ENCODE data around the gene NECTIN1. TPM values are rescaled to one million over a fixed set of nuclear protein-coding genes. Genes with fewer than 3 reads are reported as not detected.
A peak's percentile ranks its signal among the peaks of the same experiment; 100 is the strongest.

The NECTIN1 gene
- total RNA-seq, 6 donors from 2014 or later: 1.4 to 12.6 (median 7.6) TPM

- Histone ChIP-seq H3K4me1 (no peaks in the 10 kb centered on the region), H3K9me3 (no peaks in the 10 kb centered on the region), H3K36me3 (no peaks in the 10 kb centered on the region), H3K27me3 (no peaks in the 10 kb centered on the region), H3K27ac (no peak overlapping the region), H3K4me3 (no peak overlapping the region)
- 91 to 93% methylated on average over 8 of the region's 8 CpGs for WGBS, 2 donors
- ATAC-seq (ENCODE audit: low FRiP score in 2 of 2) (no peak), DNase-seq (peak in 1 of 2 donors; percentile 33)
- TF ChIP-seq CTCF (IDR thresholded peaks at IDR 0.05) (no peak), EP300 (IDR thresholded peaks at IDR 0.05) (no peak), POLR2A (IDR thresholded peaks at IDR 0.05) (no peak), POLR2AphosphoS5 (IDR thresholded peaks at IDR 0.05) (no peak)
Observed at GRCh38 chr11:119635776-119636175, 93.2 kb downstream of the NECTIN1 start.

- H3K9me3 ChIP-seq: no peaks in the 10 kb centered on the region
Observed at GRCh38 chr11:119635041-119635740, 93.8 kb downstream of the NECTIN1 start.

GRCh38 chr11:119634301-119634700 lies 94.7 kb downstream of the NECTIN1 start:
- Histone ChIP-seq H3K36me3 (no peaks in the 10 kb centered on the region), H3K27me3 (no peaks in the 10 kb centered on the region), H3K4me1 (no peaks in the 10 kb centered on the region), H3K27ac (no peak overlapping the region), H3K9me3 (no peaks in the 10 kb centered on the region), H3K4me3 (no peak overlapping the region)
- ATAC-seq (ENCODE audit: low FRiP score in 2 of 2): no peak
- DNase-seq: peak in 1 of 2 donors; percentile 47
- TF ChIP-seq POLR2A (IDR thresholded peaks at IDR 0.05): no peak
- no peak for TF ChIP-seq CTCF (IDR thresholded peaks at IDR 0.05)
- no peak for TF ChIP-seq EP300 (IDR thresholded peaks at IDR 0.05)
- WGBS, 2 donors: 81 to 89% methylated on average over 7 to 15 of the region's 15 CpGs

More at GRCh38 chr11:119635041-119635740, 93.8 kb downstream of the NECTIN1 start:
- WGBS, 2 donors: 86 to 90% methylated on average over 10 to 21 of the region's 21 CpGs
- Histone ChIP-seq H3K4me3 (no peak overlapping the region), H3K27ac (no peak overlapping the region), H3K4me1 (no peaks in the 10 kb centered on the region), H3K36me3 (no peaks in the 10 kb centered on the region), H3K27me3 (no peaks in the 10 kb centered on the region)
- TF ChIP-seq CTCF (IDR thresholded peaks at IDR 0.05) (no peak), POLR2A (IDR thresholded peaks at IDR 0.05) (no peak), POLR2AphosphoS5 (IDR thresholded peaks at IDR 0.05) (no peak), EP300 (IDR thresholded peaks at IDR 0.05) (no peak)
- peak in 1 of 2 donors; percentile 42 for DNase-seq
- no peak for ATAC-seq (ENCODE audit: low FRiP score in 2 of 2)

GRCh38 chr11:119629834-119630624 lies 99.0 kb downstream of the NECTIN1 start:
- TF ChIP-seq POLR2AphosphoS5 (IDR thresholded peaks at IDR 0.05) (no peak), CTCF (IDR thresholded peaks at IDR 0.05) (no peak), EP300 (IDR thresholded peaks at IDR 0.05) (no peak), POLR2A (IDR thresholded peaks at IDR 0.05) (no peak)
- no peak overlapping the region for H3K4me3 ChIP-seq
- ATAC-seq (ENCODE audit: low FRiP score in 2 of 2) (no peak), DNase-seq (peak in 1 of 2 donors; percentile 24)
- 83 to 91% methylated on average over 5 of the region's 8 CpGs for WGBS, 2 donors
- H3K9me3 ChIP-seq: no peaks in the 10 kb centered on the region
- H3K27me3 ChIP-seq: no peaks in the 10 kb centered on the region
- no peaks in the 10 kb centered on the region for H3K4me1 ChIP-seq
- no peaks in the 10 kb centered on the region for H3K36me3 ChIP-seq
- no peak overlapping the region for H3K27ac ChIP-seq

Measured in upper lobe of left lung (tissue), 6 donors.